HS-27A (cell line): ENCODE data around the gene DTNBP1.

Source experiments
- DNase-seq: peaks from one replicate; pipeline ENCODE4 v3.0.0-alpha.2; 2012; ENCODE audit warnings: low read depth, missing footprints

Gene DTNBP1

DNA sequence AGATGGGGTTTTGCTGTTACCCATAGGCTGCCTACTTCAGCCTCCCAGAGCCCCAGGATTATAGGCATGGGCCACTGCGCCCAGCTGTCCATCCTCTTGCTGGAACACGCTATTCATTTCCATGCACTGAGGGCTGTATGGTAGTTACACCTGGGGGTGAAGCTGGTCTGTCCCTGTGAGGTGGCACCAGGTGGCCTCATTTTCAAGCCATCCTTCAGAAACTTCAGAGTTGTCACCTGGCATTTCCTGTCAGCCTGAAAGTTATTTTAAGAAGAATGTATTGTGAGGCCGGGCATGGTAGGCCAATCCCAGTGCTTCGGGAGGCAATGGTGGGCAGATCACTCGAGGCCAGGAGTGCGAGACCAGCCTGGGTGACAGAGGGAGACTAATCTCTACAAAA is 147.6 kb downstream of the DTNBP1 start:
- no peak for DNase-seq

DNA sequence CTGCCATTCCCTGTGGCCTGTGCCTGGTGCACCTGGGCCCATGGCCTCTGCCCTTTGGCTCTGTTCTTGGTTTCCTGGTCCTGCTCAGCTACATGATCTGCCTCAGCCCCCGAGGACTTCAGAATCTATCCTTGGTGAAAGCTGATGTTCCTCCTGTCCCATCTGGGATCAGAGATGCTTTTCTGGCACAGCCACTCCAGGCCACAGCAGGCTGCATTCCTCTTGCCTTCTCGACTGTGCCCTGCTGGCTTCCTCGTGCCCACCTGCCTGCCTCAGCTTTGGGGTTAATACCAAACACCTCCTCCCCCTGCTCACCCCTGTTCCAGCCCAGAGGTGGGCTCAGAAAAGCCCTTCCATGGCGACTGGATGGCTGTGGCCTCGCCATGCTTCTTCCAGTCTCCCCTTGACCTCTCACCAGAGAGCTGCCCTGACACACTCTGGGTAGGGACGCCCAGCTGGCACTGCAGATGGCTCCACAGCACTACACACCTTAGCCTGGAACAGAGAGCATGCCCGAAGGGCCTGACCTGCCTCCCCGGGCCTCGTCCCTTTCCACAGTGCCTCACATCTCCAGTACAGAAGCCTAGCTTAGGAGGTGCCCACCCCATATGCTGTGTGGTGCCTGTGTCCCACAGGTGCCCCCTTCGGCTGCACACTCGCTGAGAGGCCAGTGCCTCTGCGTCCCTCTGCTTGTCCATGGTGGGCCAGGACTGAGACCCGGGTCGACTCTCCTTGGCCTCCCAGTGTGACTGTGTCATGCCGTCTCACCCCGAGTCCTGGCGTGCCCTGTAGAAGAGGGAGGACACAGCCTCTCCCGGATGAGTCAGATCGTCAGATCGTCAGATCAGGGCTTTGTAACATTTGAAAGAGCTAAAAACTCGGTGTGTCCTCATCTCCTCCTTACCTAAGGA is 148.8 kb downstream of the DTNBP1 start:
- no peak for DNase-seq

DNA sequence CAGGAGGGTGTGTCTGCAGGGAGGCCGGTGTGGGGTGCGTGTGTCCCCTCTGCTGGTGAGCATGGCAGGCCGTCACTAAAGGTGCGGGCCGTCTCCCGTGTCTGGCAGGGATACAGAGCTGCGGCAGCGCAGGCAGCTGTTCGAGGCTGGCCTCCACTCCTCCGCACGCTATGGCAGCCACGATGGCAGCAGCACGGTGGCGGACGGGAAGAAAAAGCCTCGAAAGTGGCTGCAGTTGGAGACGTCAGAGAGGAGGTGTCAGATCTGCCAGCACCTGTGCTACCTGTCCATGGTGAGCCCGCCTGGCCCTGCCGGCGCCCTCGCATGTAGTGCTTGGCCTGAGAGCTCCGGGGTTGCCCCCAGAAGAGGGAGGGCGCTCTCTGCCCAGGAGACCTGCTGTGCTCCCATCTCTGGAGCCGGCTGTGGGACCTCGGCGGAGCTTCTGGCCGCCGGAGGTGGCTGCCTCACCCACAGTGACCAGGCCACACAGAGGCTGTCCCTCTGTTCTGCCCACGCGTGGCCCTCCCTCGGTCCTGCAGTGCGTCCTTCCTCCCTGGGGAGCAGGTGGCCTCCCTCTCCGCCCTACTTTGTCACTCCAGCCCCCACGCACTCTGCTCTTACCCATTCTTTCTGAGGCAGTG is 149.6 kb downstream of the DTNBP1 start:
- no peak for DNase-seq

DNA sequence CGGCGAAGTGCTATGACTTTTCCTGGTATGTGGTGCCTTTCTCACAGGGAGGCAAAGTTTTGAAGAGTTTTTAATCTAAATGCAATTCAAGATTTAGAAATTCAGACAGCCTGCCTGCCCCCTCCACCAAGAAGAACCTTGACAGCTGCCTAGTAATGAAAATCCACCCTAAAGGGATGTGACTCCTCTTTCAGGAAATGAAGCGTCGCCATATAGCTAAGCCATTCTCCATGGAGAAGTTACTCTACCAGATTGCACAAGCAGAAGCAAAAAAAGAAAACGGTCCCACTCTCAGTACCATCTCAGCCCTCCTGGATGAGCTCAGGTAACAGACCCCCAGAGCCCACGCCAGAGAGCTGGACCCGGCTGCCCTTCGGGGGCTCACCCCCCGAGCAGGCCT is 150.1 kb downstream of the DTNBP1 start:
- DNase-seq: no peak

DNA sequence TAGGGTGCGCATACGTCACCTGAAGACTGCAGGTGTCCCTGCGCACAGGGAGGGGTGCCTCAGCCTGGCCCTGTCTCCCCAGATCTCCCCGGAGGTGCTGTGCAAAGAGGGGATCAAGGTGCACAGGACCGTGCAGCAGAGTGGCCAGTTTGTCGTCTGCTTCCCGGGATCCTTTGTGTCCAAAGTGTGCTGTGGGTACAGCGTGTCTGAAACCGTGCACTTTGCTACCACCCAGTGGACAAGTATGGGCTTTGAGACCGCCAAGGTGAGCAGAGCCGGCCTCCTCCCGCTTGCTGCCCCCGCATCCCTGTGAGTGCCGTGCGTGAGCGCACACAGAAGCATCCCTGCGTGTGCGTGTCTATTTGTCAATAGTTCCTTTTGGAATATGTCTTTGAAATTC is 150.7 kb downstream of the DTNBP1 start:
- no peak for DNase-seq

DNA sequence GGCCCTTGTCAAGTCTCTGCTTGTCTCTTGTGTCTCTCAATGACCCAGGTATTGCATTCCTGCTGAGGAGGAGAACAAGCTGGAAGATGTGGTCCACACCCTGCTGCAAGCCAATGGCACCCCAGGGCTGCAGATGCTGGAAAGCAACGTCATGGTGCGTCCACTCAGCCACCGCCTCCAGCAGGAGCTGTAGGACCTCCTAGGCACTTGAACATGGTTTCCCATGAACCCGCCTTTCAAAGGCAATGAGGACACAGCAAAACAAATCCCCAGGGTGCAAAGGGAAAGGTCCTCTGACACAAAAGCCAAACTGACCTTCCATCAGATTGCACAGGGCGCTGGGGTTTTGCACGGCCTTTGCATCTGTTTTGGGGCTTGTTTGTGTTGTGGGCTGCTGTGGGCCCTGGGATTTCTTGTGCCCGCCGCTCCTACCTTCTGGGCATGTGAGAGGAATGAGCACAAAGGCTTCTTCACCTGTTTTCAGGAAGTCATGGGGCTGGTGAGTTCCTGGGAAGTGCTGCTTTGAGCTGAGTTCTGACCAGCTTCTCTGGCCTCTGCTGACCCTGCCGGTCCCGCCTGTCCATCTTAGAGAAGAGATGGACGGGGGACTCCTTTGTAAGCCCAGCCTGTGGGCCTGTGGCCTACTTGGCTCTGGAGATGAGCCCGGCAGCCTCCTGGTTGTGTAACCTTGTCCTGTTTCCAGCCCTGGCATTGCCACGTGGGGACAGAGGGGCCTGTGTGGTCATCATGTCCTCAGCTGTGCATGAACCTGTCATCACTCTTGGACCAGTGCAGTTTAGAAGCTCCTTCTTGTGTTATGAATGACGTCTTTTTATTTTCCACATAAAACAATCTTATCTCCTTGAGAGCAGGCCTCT is 151.3 kb downstream of the DTNBP1 start:
- no peak for DNase-seq

DNA sequence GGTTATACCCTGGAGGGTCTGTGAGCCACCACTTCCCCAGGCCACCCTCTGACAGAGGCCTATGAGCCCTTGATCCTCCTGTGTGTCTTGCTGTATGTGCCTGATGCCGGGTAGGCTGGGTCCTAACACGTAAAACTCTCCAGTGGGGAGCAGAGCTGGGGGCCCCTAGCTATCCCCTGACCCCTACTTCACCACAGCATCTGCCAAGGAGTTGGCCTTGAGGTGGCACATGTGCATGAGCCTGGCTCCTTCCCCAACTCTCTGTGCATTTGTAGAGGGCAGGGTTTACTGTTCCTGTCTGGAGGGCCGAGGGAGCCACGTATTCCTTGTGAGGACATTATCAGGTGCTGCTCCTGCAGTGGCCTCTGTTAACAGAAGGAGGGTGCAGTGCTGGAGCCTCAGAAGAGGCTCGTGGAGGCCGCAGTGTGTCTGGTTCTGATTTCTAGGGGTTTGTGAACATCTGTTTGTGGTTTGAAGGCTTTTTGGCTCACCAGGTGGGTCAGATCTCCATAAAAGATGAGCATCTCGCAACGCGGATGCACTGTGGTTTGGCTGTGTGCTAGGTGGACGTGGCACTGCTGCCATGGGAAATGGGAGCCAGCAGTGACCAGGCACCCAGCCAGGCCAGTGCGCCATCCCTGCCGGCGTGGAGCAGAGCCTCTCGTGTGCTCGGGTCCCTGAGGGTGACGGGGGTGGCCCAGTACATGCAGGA is 152.1 kb downstream of the DTNBP1 start:
- no peak for DNase-seq

DNA sequence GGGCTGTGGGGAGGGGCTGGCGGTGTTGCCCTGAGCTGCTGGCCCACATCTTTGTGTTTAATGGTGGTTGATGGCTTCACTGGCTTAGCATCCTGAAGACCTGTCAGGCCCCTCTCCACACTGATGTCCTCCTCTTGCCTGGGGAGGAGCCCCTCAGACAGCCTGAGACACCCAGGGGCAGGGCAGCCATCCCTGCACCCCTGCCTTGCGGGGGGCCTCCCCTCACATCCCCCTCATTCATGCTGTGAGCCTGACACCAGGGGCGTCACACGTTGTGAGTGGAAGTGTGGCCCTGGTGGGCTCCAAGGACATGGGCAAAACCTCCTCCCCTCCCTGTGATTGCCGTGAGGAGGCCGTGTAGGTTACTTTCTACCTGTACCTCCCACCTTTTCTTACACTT is 152.7 kb downstream of the DTNBP1 start:
- DNase-seq: no peak

DNA sequence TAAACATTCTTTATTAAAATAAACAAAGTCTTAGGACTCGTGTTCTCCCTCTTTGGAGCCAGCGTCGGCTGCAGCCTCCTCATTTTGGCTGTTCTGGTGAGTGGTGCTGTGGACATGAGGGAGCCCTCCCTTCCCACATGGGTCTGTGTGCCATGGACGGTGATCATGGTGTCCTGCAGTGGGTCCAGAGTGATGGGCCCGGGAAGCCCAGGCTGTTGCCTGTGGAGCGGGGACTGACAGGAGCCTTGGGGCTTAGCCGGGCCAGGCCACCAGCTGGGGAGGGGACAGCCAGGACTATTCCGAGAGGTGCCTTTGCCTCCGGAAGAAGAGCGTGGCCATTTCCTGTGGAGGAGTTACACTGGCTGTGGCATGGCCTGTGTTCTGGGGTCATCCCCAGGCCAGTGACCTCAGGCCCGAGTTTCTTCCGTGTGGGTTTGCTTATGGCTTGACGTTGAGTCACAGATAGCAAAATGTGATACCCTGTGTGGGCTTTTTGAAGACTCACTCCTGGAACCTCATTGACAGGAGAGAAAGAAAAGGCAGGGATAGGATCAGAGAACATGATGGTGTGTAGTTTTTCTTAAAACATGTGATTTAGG is 153.4 kb downstream of the DTNBP1 start:
- DNase-seq: no peak

DNA sequence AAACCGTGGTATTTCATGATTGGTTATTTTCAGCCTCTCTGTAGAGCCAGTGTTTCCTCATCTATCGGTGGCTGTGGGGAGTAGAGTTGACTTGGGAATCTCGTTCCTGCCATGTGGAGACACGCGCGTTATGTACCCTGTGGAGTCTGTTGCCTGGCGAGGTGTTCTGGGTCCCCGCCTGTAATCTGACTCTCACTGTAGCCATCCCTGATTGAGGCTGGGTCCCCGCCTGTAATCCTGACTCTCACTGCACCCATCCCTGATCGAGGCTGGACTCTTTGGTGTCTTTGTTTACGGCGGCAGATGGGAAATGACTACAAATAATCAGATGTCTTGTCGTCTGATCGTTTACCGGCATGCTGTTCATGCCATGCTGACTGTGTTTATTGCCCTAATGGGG is 153.9 kb downstream of the DTNBP1 start:
- DNase-seq: no peak

DNA sequence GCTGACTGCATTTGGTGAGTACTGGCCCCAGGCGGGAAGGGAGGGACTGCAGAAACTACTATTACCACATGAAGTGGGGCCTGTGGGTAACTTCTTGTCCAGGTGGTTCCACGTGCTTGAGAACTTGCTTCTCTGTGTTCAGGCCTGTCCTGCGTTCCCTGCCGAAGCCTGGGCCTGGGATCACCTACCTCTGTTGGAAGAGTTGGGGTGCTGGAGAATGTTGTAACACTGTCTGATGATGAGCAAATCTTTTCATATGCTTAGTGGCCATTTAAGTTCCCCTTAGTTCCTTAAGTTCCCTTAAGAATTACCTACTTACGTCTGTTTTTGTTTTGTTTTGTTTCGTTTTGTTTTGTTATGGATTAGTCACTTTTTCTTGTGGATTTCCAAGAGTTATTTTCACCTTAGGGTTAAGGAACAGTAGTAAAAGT is 154.4 kb downstream of the DTNBP1 start:
- DNase-seq: no peak

DNA sequence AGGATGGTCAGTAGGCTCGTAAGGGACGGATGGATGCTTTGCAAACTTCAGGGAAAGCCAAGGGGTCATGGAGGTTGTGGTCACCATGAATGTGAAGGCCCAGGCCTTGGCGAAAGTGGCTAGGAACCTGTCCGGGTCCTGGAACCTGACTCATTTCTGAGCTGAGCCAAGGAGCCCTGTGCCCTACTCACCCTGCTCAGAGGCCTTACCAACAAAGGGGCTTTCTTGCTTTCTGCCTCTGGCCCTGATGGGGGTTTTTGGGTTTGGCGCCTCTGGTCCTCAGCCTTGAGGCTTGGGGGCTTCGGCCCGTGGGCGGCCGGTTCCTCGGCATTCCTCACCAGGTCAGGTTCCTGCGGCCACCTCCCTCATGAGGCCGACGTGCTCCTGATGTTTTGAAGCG is 155.1 kb downstream of the DTNBP1 start:
- no peak for DNase-seq

DNA sequence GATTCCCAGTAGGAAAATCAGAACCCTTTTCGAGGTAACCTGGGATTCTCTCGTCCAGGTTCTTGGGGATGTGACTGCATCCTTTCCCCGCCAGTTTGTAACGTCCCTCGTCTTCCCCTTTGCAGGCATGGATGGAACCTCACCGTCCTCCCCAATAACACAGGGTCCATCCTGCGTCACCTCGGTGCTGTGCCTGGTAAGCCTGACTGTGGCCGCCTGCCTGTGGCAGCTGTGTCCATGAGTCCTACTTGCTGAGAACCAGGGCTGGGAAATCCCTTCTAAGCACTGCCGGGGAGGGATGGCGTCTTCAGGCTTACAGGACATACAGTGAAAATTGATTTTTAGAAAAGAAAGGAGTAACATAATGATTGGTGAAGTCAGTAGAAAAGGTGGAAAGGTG is 155.6 kb downstream of the DTNBP1 start:
- DNase-seq: no peak

DNA sequence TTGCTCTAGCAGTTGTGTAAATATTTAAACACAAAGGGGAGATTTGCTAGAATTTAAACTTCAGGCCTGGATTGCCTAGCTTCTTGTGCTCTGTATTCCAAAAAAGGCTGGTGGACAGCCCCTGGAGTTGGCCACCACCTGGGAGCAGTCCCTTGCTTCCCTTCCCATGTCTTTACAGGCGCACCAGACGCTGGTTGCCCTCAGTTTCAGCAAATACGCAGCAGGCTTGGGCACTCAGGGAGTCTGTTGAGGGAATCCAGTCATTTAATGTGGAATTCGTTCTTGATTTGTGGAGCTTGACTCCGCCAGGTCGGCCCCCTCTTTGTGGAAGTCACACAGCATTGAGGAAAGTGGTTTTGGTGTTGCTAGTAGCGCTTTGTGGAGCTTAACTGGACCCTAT is 156.8 kb downstream of the DTNBP1 start:
- DNase-seq: no peak

DNA sequence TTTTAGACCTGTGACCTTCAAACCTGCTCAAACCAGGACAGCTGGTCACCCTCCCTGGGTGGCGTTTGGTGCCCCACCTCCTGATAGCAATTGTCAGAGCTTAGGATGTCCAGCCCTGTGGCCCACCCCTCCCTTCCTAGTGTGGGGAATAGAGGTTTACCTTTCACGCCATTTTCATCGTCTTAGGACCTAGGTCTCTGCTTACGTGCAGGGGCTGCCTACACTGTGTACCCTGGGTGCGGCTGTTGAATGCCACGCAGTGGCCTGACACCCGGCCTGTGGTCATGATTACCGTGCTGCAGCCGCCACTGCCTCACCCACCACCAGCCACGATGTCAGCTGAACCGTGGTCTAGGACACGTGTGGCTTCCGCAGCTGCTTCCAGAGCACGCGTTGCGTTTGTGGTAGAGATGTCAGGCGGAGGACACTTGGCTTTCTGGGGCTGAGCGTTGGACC is 157.3 kb downstream of the DTNBP1 start:
- DNase-seq: no peak

DNA sequence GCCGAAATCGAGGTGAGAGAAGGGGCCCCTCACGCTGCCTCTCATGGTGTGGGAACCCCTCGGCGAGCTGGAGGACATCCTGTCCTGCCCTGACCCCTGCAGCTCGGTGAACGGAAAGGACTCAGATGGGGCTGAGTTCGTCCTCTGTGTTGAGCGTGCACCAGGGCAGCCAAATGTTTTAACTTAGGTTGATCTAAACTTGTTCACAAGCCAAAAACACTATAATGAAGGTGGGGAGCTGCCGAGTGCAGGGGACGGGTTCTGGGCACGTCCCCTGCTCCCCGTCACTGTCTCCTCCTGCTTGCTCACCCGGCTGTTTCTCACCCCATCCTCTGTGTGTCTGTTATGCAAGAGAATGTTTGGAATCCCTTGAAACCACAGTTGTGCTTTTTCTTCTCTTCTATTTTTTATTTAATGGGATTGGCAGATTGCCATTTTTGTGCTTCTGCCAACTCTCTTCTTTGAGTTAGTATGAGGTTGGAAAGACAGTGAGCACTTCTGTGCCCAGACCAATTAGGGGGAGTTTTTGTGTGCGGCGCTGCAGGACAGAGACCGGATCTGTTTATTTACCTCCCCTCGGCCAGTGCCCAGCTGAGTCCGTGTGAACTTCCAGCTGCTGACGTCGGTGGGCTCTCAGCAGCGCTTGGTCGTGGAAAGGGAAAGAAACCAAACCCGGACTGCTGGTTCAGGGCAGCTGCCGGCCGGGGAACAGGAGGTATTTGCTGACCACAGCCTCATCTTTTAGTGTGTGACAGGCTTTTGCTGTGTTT is 158.1 kb downstream of the DTNBP1 start:
- DNase-seq: peak; percentile 81

DNA sequence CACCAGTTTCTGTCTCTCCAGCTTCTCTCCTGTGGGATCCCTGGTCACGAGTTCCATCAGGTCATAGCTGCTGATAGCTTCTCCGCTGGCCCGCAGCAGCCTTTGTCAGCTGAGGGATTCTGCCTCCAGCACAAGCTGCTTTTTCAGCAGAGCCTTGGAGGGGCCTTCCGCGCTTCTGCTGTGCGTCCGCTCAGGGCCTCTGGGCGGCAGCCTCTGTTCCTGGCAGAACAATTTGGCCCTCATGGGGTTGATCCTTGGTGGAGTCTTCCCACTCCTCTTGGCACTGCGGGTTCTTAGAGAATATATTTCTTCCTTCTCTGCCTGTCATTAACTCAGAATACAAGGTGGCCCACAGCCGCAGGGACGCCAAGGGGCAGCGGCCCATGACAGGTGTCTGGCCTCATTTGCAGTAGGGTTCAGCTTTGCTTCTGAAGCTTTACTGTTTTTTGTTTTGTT is 158.8 kb downstream of the DTNBP1 start:
- no peak for DNase-seq

DNA sequence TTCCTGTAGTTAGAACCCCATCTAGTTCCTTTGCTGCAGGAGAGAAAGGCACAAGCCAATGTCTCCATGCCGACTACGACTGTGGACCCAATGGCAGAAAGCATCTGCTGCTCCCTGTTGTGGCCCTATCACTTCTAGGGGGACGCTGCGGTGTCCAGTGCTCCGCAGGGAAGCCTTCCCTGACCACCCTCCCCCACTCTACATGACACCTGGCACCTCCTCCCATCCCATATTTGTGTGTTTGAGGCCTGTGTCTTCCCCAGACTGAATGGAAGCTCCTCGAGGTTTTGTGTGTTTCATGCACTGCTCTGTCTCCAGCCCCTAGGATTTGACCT is 159.5 kb downstream of the DTNBP1 start:
- no peak for DNase-seq

DNA sequence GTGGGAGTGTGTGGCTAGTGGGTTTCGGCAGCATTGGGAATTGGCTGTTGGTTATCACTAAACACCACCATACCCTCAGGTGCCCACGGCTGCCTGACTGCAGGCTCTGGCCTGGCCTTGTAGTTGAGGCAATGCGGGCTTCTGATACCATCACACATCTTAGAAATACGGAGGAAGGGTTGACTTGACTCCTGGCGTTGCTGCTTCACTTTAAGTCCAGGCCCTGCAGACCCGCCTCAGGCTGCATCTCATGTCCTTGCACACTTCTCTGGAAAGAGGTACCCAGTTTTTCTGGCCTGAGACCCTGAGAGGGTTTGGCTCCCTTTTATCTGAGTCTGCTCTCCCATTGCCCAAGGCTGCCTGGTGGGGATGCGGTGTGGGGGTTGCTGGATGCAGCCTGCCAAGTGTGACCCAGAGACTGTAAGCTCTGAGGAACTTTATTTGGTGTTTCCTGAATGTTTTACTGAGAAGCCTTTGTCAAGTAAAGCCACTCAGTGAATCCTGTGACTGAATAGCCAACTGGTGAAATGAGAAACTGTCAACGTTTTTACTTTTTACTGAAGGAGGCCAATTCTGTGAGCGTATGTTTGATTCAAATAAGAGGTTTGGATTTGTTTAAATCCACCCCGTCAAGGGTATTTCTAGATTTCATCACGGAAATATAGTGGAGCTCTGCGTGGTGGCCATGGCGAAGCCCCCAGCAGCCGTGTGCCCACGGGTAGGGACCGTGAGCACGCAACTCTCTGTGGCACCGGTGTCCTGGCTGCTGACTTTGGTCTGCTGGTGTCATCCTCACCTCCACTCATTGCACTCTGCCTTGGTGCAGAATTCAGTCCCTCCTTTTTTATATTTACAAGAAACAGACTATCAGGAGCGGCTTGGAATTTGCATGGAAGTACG is 160.1 kb downstream of the DTNBP1 start:
- DNase-seq: no peak
